ENCODE data around the gene VSNL1. TPM values are rescaled to one million over a fixed set of nuclear protein-coding genes. Genes with fewer than 3 reads are reported as not detected.

Gene VSNL1
- total and polyA plus RNA-seq, 2 donors (not counting 1 experiment from before 2014, with no cell fraction given), result not detected

GRCh38 chr2:17544256-17544655 is 3.8 kb downstream of the VSNL1 start:
- Mint-ChIP-seq H3K4me3 (no peak overlapping the region), H3K27me3 (peaks cover 63% of the 10 kb centered on the region), H3K4me1 (peaks cover 13% of the 10 kb centered on the region), H3K9me3 (ENCODE audit: insufficient read depth) (no peaks in the 10 kb centered on the region), H3K27ac (no peak overlapping the region)
- Histone ChIP-seq H3K27ac (ENCODE audit: low read length in 2 of 2) (no peak overlapping the region), H3K9me3 (ENCODE audit: control extremely low read depth in 1 of 3, control insufficient read depth in 2 of 3, insufficient read depth in 1 of 3, low read length in 2 of 3) (no peaks in the 10 kb centered on the region), H3K4me1 (ENCODE audit: control insufficient read depth in 2 of 2, insufficient read depth in 2 of 2, low read length in 2 of 2) (peaks cover under 1 to 3% of the 10 kb centered on the region in 2 donors), H3K9ac (ENCODE audit: low read length) (no peak overlapping the region), H4K20me1 (ENCODE audit: control insufficient read depth, insufficient read depth, low read length, poor library complexity, severe bottlenecking) (no peaks in the 10 kb centered on the region), H2AFZ (ENCODE audit: insufficient read depth, low read depth, low read length, poor library complexity, severe bottlenecking) (no peak overlapping the region), H3K36me3 (replicated peaks in 1 of 2; ENCODE audit: control extremely low read depth in 1 of 2, control insufficient read depth in 1 of 2, extremely low read depth in 1 of 2, insufficient read depth in 2 of 2, low read length in 1 of 2) (no peaks in the 10 kb centered on the region), H3K4me2 (replicated peaks; ENCODE audit: low read depth, low read length, poor library complexity, severe bottlenecking) (no peak overlapping the region), H3K4me3 (ENCODE audit: control extremely low read depth in 1 of 5, extremely low read depth in 1 of 5, insufficient read depth in 1 of 5, low read depth in 2 of 5, low read length in 4 of 5) (no peak overlapping the region), H3K27me3 (replicated peaks in 1 of 4; ENCODE audit: control extremely low read depth in 1 of 4, control insufficient read depth in 3 of 4, insufficient read depth in 4 of 4, low read length in 3 of 4) (peaks cover 0 to 42% (median 30%) of the 10 kb centered on the region in 4 experiments), H3K79me2 (ENCODE audit: control insufficient read depth, insufficient read depth, low read length) (no peaks in the 10 kb centered on the region)
- ChIA-PET POLR2A (no interaction called here), CTCF (no interaction called here)
- intact Hi-C loops (cut with micrococcal nuclease), result no loop called here
- DNase-seq (no peak), ATAC-seq (ENCODE audit: low read depth) (no peak)
- WGBS (ENCODE audit: insufficient coverage), result no CpG with 5 or more reads among the region's 3 CpGs
- TF ChIP-seq EZH2 (IDR thresholded peaks at IDR 0.05; ENCODE audit: borderline replicate concordance, insufficient read depth, low read depth, low read length, poor library complexity, severe bottlenecking), result no peak
- no peak for TF ChIP-seq CTCF (IDR thresholded peaks at IDR 0.05)

DNA sequence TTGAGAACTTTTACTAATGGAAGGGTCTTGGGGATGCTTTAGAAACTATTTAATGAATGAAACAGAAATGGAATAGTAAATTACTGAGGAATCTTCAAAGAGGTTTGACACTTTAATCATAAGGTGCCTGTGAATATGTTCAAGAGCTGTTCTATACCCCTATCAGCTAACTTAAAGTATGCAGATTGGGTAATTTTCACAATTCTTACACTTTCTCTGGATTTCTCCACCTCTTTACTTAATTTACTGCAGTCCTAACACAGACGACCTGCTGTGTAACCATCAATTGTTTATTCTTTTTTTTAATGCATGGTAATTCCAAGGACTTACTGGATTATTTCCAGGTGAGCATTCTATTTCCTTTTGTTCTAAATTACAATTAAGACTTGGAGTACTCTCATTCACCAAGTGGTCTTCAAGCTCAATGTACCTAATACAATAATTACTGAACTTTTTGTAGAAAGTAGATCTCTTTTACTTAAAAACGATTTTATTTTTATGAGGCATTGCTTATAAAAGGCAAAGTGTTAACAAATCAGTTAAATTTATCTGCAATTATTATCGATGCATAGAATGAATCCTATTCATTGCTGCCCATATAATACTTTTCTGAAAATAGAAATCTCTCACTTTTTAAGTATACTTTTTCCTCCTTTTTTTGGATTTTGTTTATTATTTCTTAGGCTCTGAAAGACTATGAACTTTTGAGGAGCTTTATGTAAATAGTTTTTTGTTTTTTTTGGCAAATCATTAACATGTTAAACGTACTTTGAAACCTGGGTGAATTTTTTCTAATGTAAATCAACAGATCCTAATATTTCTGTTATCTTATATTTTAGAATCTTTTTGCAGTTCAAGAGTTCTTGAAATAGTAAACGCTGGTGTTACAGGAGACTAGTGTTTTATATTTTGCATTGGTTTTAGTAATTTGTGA is 5.5 kb downstream of the VSNL1 start:
- CTCF ChIA-PET, result no interaction called here
- Mint-ChIP-seq H3K27me3 (peaks cover 59% of the 10 kb centered on the region), H3K27ac (no peak overlapping the region), H3K9me3 (ENCODE audit: insufficient read depth) (no peaks in the 10 kb centered on the region), H3K4me1 (peaks cover 2% of the 10 kb centered on the region), H3K4me3 (no peak overlapping the region)
- Histone ChIP-seq H3K4me1 (ENCODE audit: control insufficient read depth in 2 of 2, insufficient read depth in 2 of 2, low read length in 2 of 2) (no peaks in the 10 kb centered on the region), H2AFZ (ENCODE audit: insufficient read depth, low read depth, low read length, poor library complexity, severe bottlenecking) (no peak overlapping the region), H3K79me2 (ENCODE audit: control insufficient read depth, insufficient read depth, low read length) (no peaks in the 10 kb centered on the region), H3K36me3 (replicated peaks in 1 of 2; ENCODE audit: control extremely low read depth in 1 of 2, control insufficient read depth in 1 of 2, extremely low read depth in 1 of 2, insufficient read depth in 2 of 2, low read length in 1 of 2) (no peaks in the 10 kb centered on the region), H3K4me3 (ENCODE audit: control extremely low read depth in 1 of 5, extremely low read depth in 1 of 5, insufficient read depth in 1 of 5, low read depth in 2 of 5, low read length in 4 of 5) (no peak overlapping the region), H3K4me2 (replicated peaks; ENCODE audit: low read depth, low read length, poor library complexity, severe bottlenecking) (no peak overlapping the region), H3K27ac (ENCODE audit: low read length in 2 of 2) (no peak overlapping the region), H3K27me3 (replicated peaks in 1 of 4; ENCODE audit: control extremely low read depth in 1 of 4, control insufficient read depth in 3 of 4, insufficient read depth in 4 of 4, low read length in 3 of 4) (peaks cover 0 to 36% (median 29%) of the 10 kb centered on the region in 4 experiments), H3K9me3 (ENCODE audit: control extremely low read depth in 1 of 3, control insufficient read depth in 2 of 3, insufficient read depth in 1 of 3, low read length in 2 of 3) (no peaks in the 10 kb centered on the region), H4K20me1 (ENCODE audit: control insufficient read depth, insufficient read depth, low read length, poor library complexity, severe bottlenecking) (no peaks in the 10 kb centered on the region), H3K9ac (ENCODE audit: low read length) (no peak overlapping the region)
- DNase-seq (no peak), ATAC-seq (ENCODE audit: low read depth) (no peak)
- intact Hi-C loops (cut with micrococcal nuclease), result no loop called here
- no CpG with 5 or more reads among the region's 5 CpGs for WGBS (ENCODE audit: insufficient coverage)
- POLR2A ChIA-PET, result no interaction called here
- TF ChIP-seq CTCF (IDR thresholded peaks at IDR 0.05) (no peak), EZH2 (IDR thresholded peaks at IDR 0.05; ENCODE audit: borderline replicate concordance, insufficient read depth, low read depth, low read length, poor library complexity, severe bottlenecking) (no peak)

All from B cell (primary cell).